BLaER1 treated with 17β-estradiol and CSF1 and Interleukin-3, amounts not matched to agents 10 nM and 100 nM (cell line): ENCODE data around the gene BANK1.

Experiments used
- H3K27ac ChIP-seq, 11 experiments: shearing (Covaris generic); formaldehyde crosslinking; 2 replicates each; pipeline ENCODE4 v1.8.1; 2022
- H3K27me3 ChIP-seq, 11 experiments: shearing (Covaris generic); formaldehyde crosslinking; 2 replicates each; pipeline ENCODE4 v1.8.1; 2022
- H3K36me3 ChIP-seq, 11 experiments: shearing (Covaris generic); formaldehyde crosslinking; 2 replicates each; pipeline ENCODE4 v1.8.1; 2022
- H3K4me1 ChIP-seq, 10 experiments: shearing (Covaris generic); formaldehyde crosslinking; 2 replicates each; pipeline ENCODE4 v1.8.1; 2022
- H3K4me2 ChIP-seq, 11 experiments: shearing (Covaris generic); formaldehyde crosslinking; 2 replicates each; pipeline ENCODE4 v1.8.1; 2022
- H3K4me3 ChIP-seq, 10 experiments: shearing (Covaris generic); formaldehyde crosslinking; 2 replicates each; pipeline ENCODE4 v1.8.1; 2022
- H3K9ac ChIP-seq, 11 experiments: shearing (Covaris generic); formaldehyde crosslinking; 2 replicates each; pipeline ENCODE4 v1.8.1; 2022
- H3K9me3 ChIP-seq, 11 experiments: shearing (Covaris generic); formaldehyde crosslinking; replicated peaks in 1 of 11; 2 replicates each; pipeline ENCODE4 v1.8.1; 2022
- H4K20me1 ChIP-seq, 11 experiments: shearing (Covaris generic); formaldehyde crosslinking; 2 replicates each; pipeline ENCODE4 v1.8.1; 2022
- Cebpa-rat ChIP-seq, 11 experiments: shearing (Covaris generic); IDR thresholded peaks; 2 replicates each; pipeline ENCODE4 v1.8.1; 2022

The BANK1 gene

DNA sequence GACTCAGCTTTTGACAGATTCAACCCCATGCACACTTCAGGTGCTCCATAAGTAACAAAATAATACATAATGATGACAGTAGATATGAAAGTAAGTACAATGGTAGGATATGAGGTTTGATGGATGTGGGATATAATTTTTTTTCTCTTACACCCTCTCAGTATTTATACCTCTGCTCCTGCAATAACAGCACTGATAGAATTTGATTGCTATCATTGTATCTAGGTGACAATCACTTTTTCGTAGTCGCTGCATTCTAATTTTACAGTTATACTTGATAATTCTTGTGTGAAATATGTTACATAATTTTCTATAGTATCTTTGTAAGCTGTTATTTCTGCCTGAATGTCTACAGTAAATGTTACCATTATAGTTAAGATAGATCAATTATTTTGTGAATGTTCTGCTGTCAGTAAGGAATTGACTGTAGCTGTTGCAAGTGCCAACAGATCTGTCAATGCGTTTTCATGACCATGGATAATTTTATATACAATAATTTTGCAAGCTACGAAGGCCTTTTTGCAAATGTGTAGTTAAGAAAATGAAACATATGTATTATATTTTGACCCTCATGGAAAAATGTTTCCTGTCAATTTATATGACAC, 128.9 kb downstream of the BANK1 start:
- Histone ChIP-seq H3K27me3 (no peaks in the 10 kb centered on the region), H3K27ac (no peak overlapping the region), H3K4me3 (no peak overlapping the region), H3K4me2 (no peak overlapping the region), H3K9me3 (0 out of 22 replicates have a peak, but pooled peaks cover 0 to 5% (median 0%) of the 10 kb centered on the region in 11 experiments), H4K20me1 (no peaks in the 10 kb centered on the region), H3K9ac (no peak overlapping the region), H3K4me1 (no peaks in the 10 kb centered on the region), H3K36me3 (no peaks in the 10 kb centered on the region)
- TF ChIP-seq Cebpa-rat (IDR thresholded peaks at IDR 0.05), result no peak

DNA sequence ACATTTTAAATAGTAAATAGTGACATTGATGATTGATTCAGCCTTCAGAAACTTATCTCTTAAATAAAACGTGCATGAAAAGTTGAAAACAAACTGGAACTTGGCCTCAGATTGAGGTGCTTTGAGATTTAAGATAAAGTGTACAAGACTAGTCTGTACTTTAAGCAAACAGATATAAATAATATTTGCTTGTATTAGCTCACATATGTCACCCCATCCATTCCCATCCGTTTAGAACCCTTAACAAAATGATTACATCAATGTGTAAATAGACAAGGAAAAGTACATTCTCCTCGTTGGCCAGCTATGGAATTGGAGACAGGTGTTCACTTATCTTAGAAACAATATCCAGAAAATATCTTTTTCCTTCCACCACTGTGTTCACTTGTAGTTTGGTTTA, 130.8 kb downstream of the BANK1 start:
- Histone ChIP-seq H3K4me3 (no peak overlapping the region), H3K36me3 (no peaks in the 10 kb centered on the region), H3K4me2 (no peak overlapping the region), H3K27ac (no peak overlapping the region), H3K9ac (no peak overlapping the region), H3K27me3 (no peaks in the 10 kb centered on the region), H3K9me3 (no peaks in the 10 kb centered on the region; a peak in 1 of 22 replicates), H4K20me1 (no peaks in the 10 kb centered on the region), H3K4me1 (no peaks in the 10 kb centered on the region)
- no peak for TF ChIP-seq Cebpa-rat (IDR thresholded peaks at IDR 0.05)

GRCh38 chr4:101931619-101932018, 141.1 kb downstream of the BANK1 start:
- TF ChIP-seq Cebpa-rat (IDR thresholded peaks at IDR 0.05), result no peak
- Histone ChIP-seq H3K4me2 (no peak overlapping the region), H3K4me1 (peaks cover 0 to 13% (median 6%) of the 10 kb centered on the region in 10 experiments; a peak in 7 of 20 replicates), H3K27ac (no peak overlapping the region), H3K9ac (no peak overlapping the region), H3K27me3 (no peaks in the 10 kb centered on the region), H4K20me1 (no peaks in the 10 kb centered on the region), H3K4me3 (no peak overlapping the region), H3K36me3 (no peaks in the 10 kb centered on the region), H3K9me3 (peaks cover 0 to 8% (median 6%) of the 10 kb centered on the region in 11 experiments; a peak in 6 of 22 replicates)

DNA sequence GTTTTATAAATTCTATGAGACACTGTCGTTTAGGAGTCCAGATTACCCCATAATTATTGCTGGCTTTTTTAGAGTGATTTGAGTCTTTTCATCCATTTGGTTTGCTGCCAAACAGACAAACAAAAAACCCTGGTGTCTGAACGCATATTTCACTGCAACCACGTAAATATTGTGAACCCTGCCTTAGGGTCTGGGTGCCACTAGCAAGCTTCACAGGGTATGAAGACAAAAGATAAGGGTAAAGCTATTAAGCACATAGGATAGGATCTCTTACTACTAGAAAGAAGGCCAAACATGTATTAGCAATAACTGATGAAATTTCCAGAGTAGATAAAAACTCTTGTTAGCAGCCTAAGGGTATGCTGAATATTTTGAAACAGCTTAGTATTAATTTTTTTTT, 143.3 kb downstream of the BANK1 start:
- H3K27ac ChIP-seq, result no peak overlapping the region
- H3K9ac ChIP-seq, result no peak overlapping the region
- peaks cover 0 to 5% (median 0%) of the 10 kb centered on the region in 11 experiments; a peak in 2 of 22 replicates for H3K9me3 ChIP-seq
- no peaks in the 10 kb centered on the region for H3K27me3 ChIP-seq
- H3K4me2 ChIP-seq, result no peak overlapping the region
- no peak overlapping the region for H3K4me3 ChIP-seq
- H4K20me1 ChIP-seq, result no peaks in the 10 kb centered on the region
- no peaks in the 10 kb centered on the region for H3K36me3 ChIP-seq
- no peaks in the 10 kb centered on the region for H3K4me1 ChIP-seq
- TF ChIP-seq Cebpa-rat (IDR thresholded peaks at IDR 0.05), result no peak

GRCh38 chr4:101938836-101939235, 148.3 kb downstream of the BANK1 start:
- no peaks in the 10 kb centered on the region for H3K4me1 ChIP-seq
- no peak overlapping the region for H3K4me3 ChIP-seq
- no peak overlapping the region for H3K27ac ChIP-seq
- peaks cover 0 to 5% (median 0%) of the 10 kb centered on the region in 11 experiments; a peak in 2 of 22 replicates for H3K9me3 ChIP-seq
- H3K27me3 ChIP-seq, result no peaks in the 10 kb centered on the region
- no peaks in the 10 kb centered on the region for H4K20me1 ChIP-seq
- H3K4me2 ChIP-seq, result no peak overlapping the region
- no peak for TF ChIP-seq Cebpa-rat (IDR thresholded peaks at IDR 0.05)
- no peaks in the 10 kb centered on the region for H3K36me3 ChIP-seq
- H3K9ac ChIP-seq, result no peak overlapping the region

DNA sequence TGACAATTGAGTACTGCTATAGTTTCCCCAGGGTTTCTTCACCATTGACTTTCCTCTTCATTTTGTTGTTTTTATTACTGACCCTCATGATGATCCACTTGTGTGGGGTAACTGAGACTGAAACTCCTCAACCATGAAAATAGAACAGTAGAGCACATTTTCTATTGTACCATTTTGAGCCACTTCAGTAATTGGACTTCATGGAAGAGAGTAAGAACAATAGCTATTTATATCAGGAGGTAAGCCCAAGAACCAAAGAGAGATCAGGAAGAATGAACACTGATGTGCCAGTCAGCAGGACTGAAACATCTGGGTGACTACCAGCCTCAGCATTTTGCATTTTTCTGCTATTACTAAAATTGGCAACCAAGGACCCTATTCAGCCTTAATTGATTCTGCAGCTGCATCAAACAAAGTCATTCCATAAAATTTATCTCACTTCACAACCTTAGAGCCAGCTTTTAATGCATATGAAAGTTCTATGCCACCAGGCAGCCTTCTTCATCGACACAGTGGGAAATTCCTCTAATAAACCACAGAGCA, 151.4 kb downstream of the BANK1 start:
- H3K4me1 ChIP-seq, result no peaks in the 10 kb centered on the region
- H3K9me3 ChIP-seq, result peaks cover 0 to 4% (median 0%) of the 10 kb centered on the region in 11 experiments; a peak in 2 of 22 replicates
- H4K20me1 ChIP-seq, result no peaks in the 10 kb centered on the region
- no peak overlapping the region for H3K4me3 ChIP-seq
- H3K27me3 ChIP-seq, result no peaks in the 10 kb centered on the region
- H3K27ac ChIP-seq, result no peak overlapping the region
- TF ChIP-seq Cebpa-rat (IDR thresholded peaks at IDR 0.05), result no peak
- H3K4me2 ChIP-seq, result no peak overlapping the region
- no peak overlapping the region for H3K9ac ChIP-seq
- H3K36me3 ChIP-seq, result no peaks in the 10 kb centered on the region

GRCh38 chr4:101942891-101943290, 152.4 kb downstream of the BANK1 start:
- Histone ChIP-seq H3K27ac (no peak overlapping the region), H3K9ac (no peak overlapping the region), H3K4me1 (no peaks in the 10 kb centered on the region), H3K4me3 (no peak overlapping the region), H3K27me3 (no peaks in the 10 kb centered on the region), H3K36me3 (no peaks in the 10 kb centered on the region), H4K20me1 (no peaks in the 10 kb centered on the region), H3K4me2 (no peak overlapping the region), H3K9me3 (no peaks in the 10 kb centered on the region)
- TF ChIP-seq Cebpa-rat (IDR thresholded peaks at IDR 0.05), result no peak

DNA sequence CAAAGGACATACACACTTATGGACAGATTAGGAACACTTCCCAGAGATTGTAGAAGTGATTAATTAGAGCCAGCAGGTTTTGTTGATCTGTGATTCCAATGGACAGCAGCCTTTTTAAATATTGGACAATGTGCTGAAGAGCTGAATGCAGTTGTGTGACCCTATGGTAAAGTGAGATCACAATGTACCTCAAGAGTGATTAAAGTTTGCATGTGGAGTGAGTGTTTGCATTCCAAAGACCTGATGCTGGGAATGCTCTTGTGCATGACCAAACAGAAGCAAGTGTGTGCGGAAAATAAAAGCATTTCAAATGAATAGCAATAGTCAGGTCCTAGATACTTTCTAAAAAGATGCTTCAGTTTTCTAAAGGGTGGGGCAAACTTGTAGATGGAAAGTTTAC, 154.1 kb downstream of the BANK1 start:
- Histone ChIP-seq H3K4me3 (no peak overlapping the region), H4K20me1 (no peaks in the 10 kb centered on the region), H3K27ac (no peak overlapping the region), H3K27me3 (no peaks in the 10 kb centered on the region), H3K4me2 (no peak overlapping the region), H3K9me3 (no peaks in the 10 kb centered on the region), H3K9ac (no peak overlapping the region), H3K36me3 (no peaks in the 10 kb centered on the region), H3K4me1 (no peaks in the 10 kb centered on the region)
- no peak for TF ChIP-seq Cebpa-rat (IDR thresholded peaks at IDR 0.05)

DNA sequence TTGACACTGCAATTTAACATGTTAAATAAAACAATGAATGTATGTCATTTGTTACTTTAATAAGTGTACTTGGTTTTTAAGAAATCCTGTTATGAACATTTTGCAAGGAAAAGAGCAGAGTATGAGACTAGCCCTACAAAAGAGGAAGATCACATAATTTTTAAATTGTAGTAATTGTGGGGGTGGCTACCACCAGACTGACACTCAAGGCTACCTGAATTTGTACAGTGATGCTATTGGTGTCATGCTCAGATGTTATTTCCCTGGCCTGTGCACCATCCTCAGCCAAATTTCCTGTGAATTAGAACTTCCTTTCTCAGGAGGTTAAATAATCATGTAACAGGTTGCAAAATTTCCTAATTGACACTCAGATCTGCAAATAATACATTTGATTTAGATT, 157.5 kb downstream of the BANK1 start:
- no peak overlapping the region for H3K4me3 ChIP-seq
- H3K4me2 ChIP-seq, result no peak overlapping the region
- H3K36me3 ChIP-seq, result no peaks in the 10 kb centered on the region
- no peaks in the 10 kb centered on the region for H3K27me3 ChIP-seq
- no peak for TF ChIP-seq Cebpa-rat (IDR thresholded peaks at IDR 0.05)
- no peak overlapping the region for H3K9ac ChIP-seq
- no peaks in the 10 kb centered on the region for H3K4me1 ChIP-seq
- no peaks in the 10 kb centered on the region for H4K20me1 ChIP-seq
- H3K9me3 ChIP-seq, result no peaks in the 10 kb centered on the region
- H3K27ac ChIP-seq, result no peak overlapping the region

DNA sequence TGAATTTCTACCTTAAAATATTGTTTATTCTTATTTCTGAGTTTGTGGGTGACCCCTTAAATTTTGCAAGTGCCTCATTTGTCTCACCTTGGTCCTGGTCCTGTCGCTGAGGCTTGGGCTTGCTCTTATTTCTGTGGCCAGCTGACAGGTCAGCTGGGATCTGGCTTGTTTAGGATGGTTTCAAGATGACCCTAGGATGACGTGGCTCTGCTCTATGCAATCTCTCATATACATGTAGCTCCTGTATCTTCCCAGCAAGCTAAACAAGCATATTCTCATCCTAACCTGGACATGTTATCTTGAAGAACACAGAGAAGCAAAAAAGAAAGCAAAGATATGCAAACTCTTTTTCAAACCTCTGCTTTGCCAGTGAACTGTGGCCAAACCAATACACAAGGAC, 158.4 kb downstream of the BANK1 start:
- no peaks in the 10 kb centered on the region for H3K4me1 ChIP-seq
- no peaks in the 10 kb centered on the region for H4K20me1 ChIP-seq
- no peak overlapping the region for H3K27ac ChIP-seq
- no peaks in the 10 kb centered on the region for H3K9me3 ChIP-seq
- H3K4me3 ChIP-seq, result no peak overlapping the region
- H3K4me2 ChIP-seq, result no peak overlapping the region
- H3K9ac ChIP-seq, result no peak overlapping the region
- no peak for TF ChIP-seq Cebpa-rat (IDR thresholded peaks at IDR 0.05)
- no peaks in the 10 kb centered on the region for H3K27me3 ChIP-seq
- no peaks in the 10 kb centered on the region for H3K36me3 ChIP-seq
